Stimulated activated CD4-positive, alpha-beta T cell treated with anti-CD3 and anti-CD28 coated beads, Interleukin-15, amount 100 ng/mL, for 48 hours (primary cell): ENCODE results near the gene NUP50.

Experiments used
- DNase-seq, 2 donors: peaks; one replicate each; pipeline ENCODE4 v3.0.0-alpha.2; 2020; ENCODE audit warnings: low read depth in 2 of 2

NUP50 gene

GRCh38 chr22:45208993-45209838 is 45.5 kb downstream of the NUP50 start:
- no peak for DNase-seq

GRCh38 chr22:45210174-45210573 is 46.4 kb downstream of the NUP50 start:
- no peak for DNase-seq

- DNase-seq = no peak
These were observed 46.9 kb downstream of the NUP50 start for GRCh38 chr22:45210577-45210976.

- no peak for DNase-seq
These were observed 47.3 kb downstream of the NUP50 start for GRCh38 chr22:45210991-45211390.

GRCh38 chr22:45211435-45211834 is 47.7 kb downstream of the NUP50 start:
- no peak for DNase-seq

GRCh38 chr22:45211848-45212247 is 48.1 kb downstream of the NUP50 start:
- no peak for DNase-seq

GRCh38 chr22:45212306-45212709 is 48.6 kb downstream of the NUP50 start:
- DNase-seq = no peak

- no peak for DNase-seq
These were observed 49.4 kb downstream of the NUP50 start for GRCh38 chr22:45212992-45213751.

- no peak for DNase-seq
These were observed 52.6 kb downstream of the NUP50 start for GRCh38 chr22:45216133-45217003.

- no peak for DNase-seq
These were observed 53.6 kb downstream of the NUP50 start for GRCh38 chr22:45217345-45217744.

GRCh38 chr22:45217806-45218205 is 54.1 kb downstream of the NUP50 start:
- DNase-seq = no peak

GRCh38 chr22:45218976-45219375 is 55.3 kb downstream of the NUP50 start:
- peak; percentile 30 for DNase-seq

- DNase-seq = no peak
These were observed 57.5 kb downstream of the NUP50 start for GRCh38 chr22:45221201-45221600.

- DNase-seq = no peak
These were observed 59.8 kb downstream of the NUP50 start for GRCh38 chr22:45223304-45224117.

GRCh38 chr22:45224331-45224730 is 60.6 kb downstream of the NUP50 start:
- no peak for DNase-seq

GRCh38 chr22:45224988-45225731 is 61.4 kb downstream of the NUP50 start:
- DNase-seq = no peak

- DNase-seq = no peak
These were observed 62.2 kb downstream of the NUP50 start for GRCh38 chr22:45225732-45226502.

GRCh38 chr22:45226503-45227186 is 62.9 kb downstream of the NUP50 start:
- no peak for DNase-seq
